ENCODE data around the gene FNDC3A. TPM values are rescaled to one million over a fixed set of nuclear protein-coding genes. Genes with fewer than 3 reads are reported as not detected.
A peak's percentile ranks its signal among the peaks of the same experiment; 100 is the strongest.

FNDC3A gene
- total RNA-seq, 4 donors from 2014 or later, result 37.0 to 39.4 (median 38.6) TPM

GRCh38 chr13:49098771-49099512, 123.2 kb downstream of the FNDC3A start:
- intact Hi-C loops (cut with DNase I), result loop anchor here (5.0 kb wide), 1 partner anchor 122 kb away; the partner anchor contains the start of gene FNDC3A
- H3K4me3 ChIP-seq, result no peak overlapping the region
- DNase-seq (ENCODE audit: extremely low spot score), result no peak
- H3K36me3 ChIP-seq, result no peaks in the 10 kb centered on the region
- H3K27me3 ChIP-seq, result no peaks in the 10 kb centered on the region
- peak overlapping the region; percentile 35 to 75 (median 74) for H3K27ac ChIP-seq (replicated peaks in 1 of 4)
- TF ChIP-seq EP300 (IDR thresholded peaks at IDR 0.05), result no peak
- TF ChIP-seq POLR2A (IDR thresholded peaks at IDR 0.05; ENCODE audit: low read depth), result no peak
- peak; percentile 24 to 37 (median 29) for TF ChIP-seq CTCF (IDR thresholded peaks at IDR 0.05)
- TF ChIP-seq POLR2AphosphoS5 (IDR thresholded peaks at IDR 0.05), result no peak
- H3K9me3 ChIP-seq, result no peaks in the 10 kb centered on the region
- H3K4me1 ChIP-seq, result peaks cover 24 to 30% (median 25%) of the 10 kb centered on the region in 4 donors

GRCh38 chr13:49099513-49099877, 123.8 kb downstream of the FNDC3A start:
- intact Hi-C loops (cut with DNase I), result loop anchor here (5.0 kb wide), 1 partner anchor 122 kb away; the partner anchor contains the start of gene FNDC3A
- Histone ChIP-seq H3K4me1 (peaks cover 24 to 30% (median 25%) of the 10 kb centered on the region in 4 donors), H3K27ac (replicated peaks in 1 of 4) (peak overlapping the region in 3 of 4 donors; percentile 73 to 75 (median 74)), H3K36me3 (no peaks in the 10 kb centered on the region), H3K27me3 (no peaks in the 10 kb centered on the region), H3K4me3 (no peak overlapping the region), H3K9me3 (no peaks in the 10 kb centered on the region)
- no peak for DNase-seq (ENCODE audit: extremely low spot score)
- TF ChIP-seq POLR2A (IDR thresholded peaks at IDR 0.05; ENCODE audit: low read depth) (no peak), POLR2AphosphoS5 (IDR thresholded peaks at IDR 0.05) (no peak), CTCF (IDR thresholded peaks at IDR 0.05) (no peak), EP300 (IDR thresholded peaks at IDR 0.05) (no peak)
- WGBS, result 79% methylated on average over 2 of the region's 2 CpGs

GRCh38 chr13:49100637-49101570, 125.2 kb downstream of the FNDC3A start:
- H3K27ac ChIP-seq (replicated peaks in 1 of 4), result no peak overlapping the region
- H3K27me3 ChIP-seq, result no peaks in the 10 kb centered on the region
- no peak for DNase-seq (ENCODE audit: extremely low spot score)
- TF ChIP-seq CTCF (IDR thresholded peaks at IDR 0.05) (no peak), POLR2A (IDR thresholded peaks at IDR 0.05; ENCODE audit: low read depth) (no peak), EP300 (IDR thresholded peaks at IDR 0.05) (no peak), POLR2AphosphoS5 (IDR thresholded peaks at IDR 0.05) (no peak)
- 93% methylated on average over 6 of the region's 6 CpGs for WGBS
- peaks cover 24 to 30% (median 25%) of the 10 kb centered on the region in 4 donors for H3K4me1 ChIP-seq
- intact Hi-C loops (cut with DNase I), result no loop called here
- H3K9me3 ChIP-seq, result no peaks in the 10 kb centered on the region
- no peak overlapping the region for H3K4me3 ChIP-seq
- H3K36me3 ChIP-seq, result no peaks in the 10 kb centered on the region

- no peak for DNase-seq (ENCODE audit: extremely low spot score)
- no peak for TF ChIP-seq CTCF (IDR thresholded peaks at IDR 0.05)
- no peak for TF ChIP-seq EP300 (IDR thresholded peaks at IDR 0.05)
- no peak for TF ChIP-seq POLR2A (IDR thresholded peaks at IDR 0.05; ENCODE audit: low read depth)
- no peak for TF ChIP-seq POLR2AphosphoS5 (IDR thresholded peaks at IDR 0.05)
- intact Hi-C loops (cut with DNase I), result no loop called here
- WGBS, result 86% methylated on average over 2 of the region's 2 CpGs
- Histone ChIP-seq H3K4me3 (no peak overlapping the region), H3K27me3 (no peaks in the 10 kb centered on the region), H3K27ac (replicated peaks in 1 of 4) (no peak overlapping the region), H3K36me3 (no peaks in the 10 kb centered on the region), H3K4me1 (peaks cover 23 to 30% (median 27%) of the 10 kb centered on the region in 4 donors), H3K9me3 (no peaks in the 10 kb centered on the region)
Measured at GRCh38 chr13:49108196-49108595, 132.5 kb downstream of the FNDC3A start.

Data from esophagus muscularis mucosa (tissue), 4 donors.